Keratinocyte (primary cell): ENCODE measurements around the gene ZNF275. TPM values are rescaled to one million over a fixed set of nuclear protein-coding genes. Genes with fewer than 3 reads are reported as not detected.

Source experiments
- DNase-seq: peaks from one replicate; pipeline ENCODE4 v3.0.0-alpha.2; 2011; ENCODE audit warnings: low read depth, missing footprints, low spot score
- FAIRE-seq: peaks from 2 replicates; lab custom pipeline; 2011; peaks lifted over from hg19 to GRCh38; lab: Jason Lieb, UNC
- H2AFZ ChIP-seq: 2 replicates; pipeline ENCODE4 v1.6.0; 2012; ENCODE audit warnings: low read length, control low read depth, inconsistent platforms; ENCODE audit not compliant: control insufficient read depth
- H3K27ac ChIP-seq: 2 replicates; pipeline ENCODE4 v1.5.1; 2011; ENCODE audit warnings: low read length; ENCODE audit not compliant: control insufficient read depth, insufficient read depth
- H3K27me3 ChIP-seq: 3 replicates; pipeline ENCODE4 v1.6.0; 2011; ENCODE audit warnings: low read length; ENCODE audit not compliant: control insufficient read depth, insufficient read depth; ENCODE audit errors: extremely low read depth
- H3K36me3 ChIP-seq, 2 experiments: 2 replicates in 1 of 2; 3 replicates in 1 of 2; pipeline ENCODE4 v1.5.1; 2011; ENCODE audit warnings: low read length in 2 of 2, mild to moderate bottlenecking in 1 of 2; ENCODE audit not compliant: control insufficient read depth in 2 of 2, insufficient read depth in 2 of 2; ENCODE audit errors: extremely low read depth in 1 of 2
- H3K4me1 ChIP-seq: 3 replicates; pipeline ENCODE4 v1.5.1; 2011; ENCODE audit warnings: low read length; ENCODE audit not compliant: control insufficient read depth, insufficient read depth; ENCODE audit errors: extremely low read depth
- H3K4me2 ChIP-seq: 3 replicates; pipeline ENCODE4 v1.6.0; 2011; ENCODE audit warnings: low read depth, low read length; ENCODE audit not compliant: control insufficient read depth, insufficient read depth; ENCODE audit errors: extremely low read depth
- H3K4me3 ChIP-seq, 3 experiments: fragments of 200-600 bp in 1 of 3; sonication (generic) in 1 of 3; 2 replicates in 2 of 3; 3 replicates in 1 of 3; pipeline ENCODE4 v1.5.1; 2011 to 2016; ENCODE audit warnings: low read length in 3 of 3, mild to moderate bottlenecking in 3 of 3, control low read depth in 2 of 3, inconsistent platforms in 1 of 3, low read depth in 1 of 3, mixed read lengths in 1 of 3, mixed run types in 1 of 3, moderate library complexity in 1 of 3; ENCODE audit not compliant: control insufficient read depth in 2 of 3, insufficient read depth in 2 of 3; ENCODE audit errors: extremely low read depth in 1 of 3
- H3K79me2 ChIP-seq: 2 replicates; pipeline ENCODE4 v1.6.0; 2012; ENCODE audit warnings: low read length; ENCODE audit not compliant: control insufficient read depth, insufficient read depth
- H3K9ac ChIP-seq: 3 replicates; pipeline ENCODE4 v1.6.0; 2011; ENCODE audit warnings: low read length; ENCODE audit not compliant: control insufficient read depth, insufficient read depth; ENCODE audit errors: extremely low read depth
- H3K9me1 ChIP-seq: 3 replicates; pipeline ENCODE4 v1.6.0; 2011; ENCODE audit warnings: low read length; ENCODE audit not compliant: control insufficient read depth, insufficient read depth; ENCODE audit errors: extremely low read depth
- H3K9me3 ChIP-seq: 2 replicates; pipeline ENCODE4 v1.5.1; 2012; ENCODE audit warnings: low read depth, low read length; ENCODE audit not compliant: control insufficient read depth
- H4K20me1 ChIP-seq: 3 replicates; pipeline ENCODE4 v1.6.0; 2011; ENCODE audit warnings: low read length; ENCODE audit not compliant: control insufficient read depth, insufficient read depth; ENCODE audit errors: extremely low read depth
- EZH2 ChIP-seq: IDR thresholded peaks from one replicate; pipeline ENCODE4 v1.6.1; 2012; ENCODE audit warnings: inconsistent platforms, mild to moderate bottlenecking, low read length, moderate library complexity
- dilution Hi-C: fragments of 300-500 bp; cut with MboI; formaldehyde crosslinking; loops from one replicate; pipeline ENCODE4 v1.7.0; 2020; ENCODE audit warnings: low sequenced_read_pairs; ENCODE audit not compliant: extremely low pct_ligation_motif_present
- polyA plus RNA-seq, 5 experiments: library from polyadenylated mRNA; depleted of rRNA in 3 of 5; stranded (reverse) in 3 of 5; stranded (forward) in 1 of 5; unstranded in 1 of 5; fragments of >200 nt; gene quantifications; 1 replicate in 1 of 5; 2 replicates in 3 of 5; 3 replicates in 1 of 5; pipeline versions ENCODE4 v1.2.1 to v1.2.3, GENCODE V29; 2011 to 2012; ENCODE audit warnings: missing spikeins in 2 of 5, low read depth in 1 of 5, low replicate concordance in 1 of 5
- TF ChIP-seq, protein P1 (sequence below), 3 experiments: IDR thresholded peaks in 1 of 3; conservative IDR thresholded peaks in 1 of 3; optimal IDR thresholded peaks in 1 of 3; 2 replicates in 2 of 3; 3 replicates in 1 of 3; pipeline versions ENCODE3 to v1.5.1; 2011; ENCODE audit warnings: low read length in 3 of 3, mild to moderate bottlenecking in 3 of 3, moderate library complexity in 2 of 3, control low read depth in 1 of 3, inconsistent platforms in 1 of 3; ENCODE audit not compliant: insufficient read depth in 2 of 3; ENCODE audit errors: extremely low read depth in 1 of 3

Gene ZNF275
- polyA plus RNA-seq, 1 donor (not counting 4 experiments of a cell fraction or from before 2014, with no cell fraction given) = 5.3 TPM

- Histone ChIP-seq H3K9ac (no peak overlapping the region), H3K9me1 (no peaks in the 10 kb centered on the region), H4K20me1 (no peaks in the 10 kb centered on the region), H3K4me2 (no peak overlapping the region), H3K9me3 (no peaks in the 10 kb centered on the region), H3K4me3 (no peak overlapping the region), H3K27ac (no peak overlapping the region), H3K79me2 (no peaks in the 10 kb centered on the region), H2AFZ (no peak overlapping the region), H3K36me3 (no peaks in the 10 kb centered on the region), H3K27me3 (no peaks in the 10 kb centered on the region), H3K4me1 (no peaks in the 10 kb centered on the region)
- TF ChIP-seq, protein P1, sequence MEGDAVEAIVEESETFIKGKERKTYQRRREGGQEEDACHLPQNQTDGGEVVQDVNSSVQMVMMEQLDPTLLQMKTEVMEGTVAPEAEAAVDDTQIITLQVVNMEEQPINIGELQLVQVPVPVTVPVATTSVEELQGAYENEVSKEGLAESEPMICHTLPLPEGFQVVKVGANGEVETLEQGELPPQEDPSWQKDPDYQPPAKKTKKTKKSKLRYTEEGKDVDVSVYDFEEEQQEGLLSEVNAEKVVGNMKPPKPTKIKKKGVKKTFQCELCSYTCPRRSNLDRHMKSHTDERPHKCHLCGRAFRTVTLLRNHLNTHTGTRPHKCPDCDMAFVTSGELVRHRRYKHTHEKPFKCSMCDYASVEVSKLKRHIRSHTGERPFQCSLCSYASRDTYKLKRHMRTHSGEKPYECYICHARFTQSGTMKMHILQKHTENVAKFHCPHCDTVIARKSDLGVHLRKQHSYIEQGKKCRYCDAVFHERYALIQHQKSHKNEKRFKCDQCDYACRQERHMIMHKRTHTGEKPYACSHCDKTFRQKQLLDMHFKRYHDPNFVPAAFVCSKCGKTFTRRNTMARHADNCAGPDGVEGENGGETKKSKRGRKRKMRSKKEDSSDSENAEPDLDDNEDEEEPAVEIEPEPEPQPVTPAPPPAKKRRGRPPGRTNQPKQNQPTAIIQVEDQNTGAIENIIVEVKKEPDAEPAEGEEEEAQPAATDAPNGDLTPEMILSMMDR (optimal IDR thresholded peaks at IDR 0.05 in 1 of 3, IDR thresholded peaks at IDR 0.05 in 1 of 3, conservative IDR thresholded peaks at IDR 0.05 in 1 of 3; ENCODE audit: extremely low read depth in 1 of 3, insufficient read depth in 2 of 3, low read length in 3 of 3) = no peak
- TF ChIP-seq EZH2 = no peak
- DNase-seq (no peak), FAIRE-seq (no peak)
- dilution Hi-C loops = no loop called here
Measured at GRCh38 chrX:153365670-153366069, 31.7 kb downstream of the ZNF275 start.

DNA sequence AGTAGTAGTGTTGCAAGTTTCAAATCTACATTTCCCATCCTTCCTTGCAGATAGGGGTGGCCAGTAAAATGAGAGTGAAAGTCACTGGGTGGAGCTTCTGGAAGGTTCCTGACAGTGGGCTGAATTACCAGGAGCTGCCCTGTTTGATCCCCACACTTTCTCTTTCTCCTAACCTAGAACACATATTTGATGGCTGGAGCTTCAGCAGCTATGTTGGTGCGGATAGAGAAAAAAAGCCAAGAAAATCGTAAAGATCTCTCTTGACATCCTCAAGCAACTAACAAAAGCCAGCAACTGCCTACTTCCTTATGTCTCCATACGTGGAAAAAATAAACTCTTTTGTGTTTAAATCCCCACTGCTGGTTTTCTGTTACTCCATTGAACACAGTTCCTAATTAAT lies 32.2 kb downstream of the ZNF275 start:
- H3K4me3 ChIP-seq = no peak overlapping the region
- H3K4me2 ChIP-seq = no peak overlapping the region
- H3K36me3 ChIP-seq = no peaks in the 10 kb centered on the region
- dilution Hi-C loops = no loop called here
- FAIRE-seq = no peak
- H3K27ac ChIP-seq = no peak overlapping the region
- no peak overlapping the region for H2AFZ ChIP-seq
- H3K4me1 ChIP-seq = no peaks in the 10 kb centered on the region
- no peak for DNase-seq
- no peak overlapping the region for H3K9ac ChIP-seq
- TF ChIP-seq, protein P1 (optimal IDR thresholded peaks at IDR 0.05 in 1 of 3, IDR thresholded peaks at IDR 0.05 in 1 of 3, conservative IDR thresholded peaks at IDR 0.05 in 1 of 3; ENCODE audit: extremely low read depth in 1 of 3, insufficient read depth in 2 of 3, low read length in 3 of 3) = no peak
- no peak for TF ChIP-seq EZH2
- H4K20me1 ChIP-seq = no peaks in the 10 kb centered on the region
- H3K9me1 ChIP-seq = no peaks in the 10 kb centered on the region
- H3K9me3 ChIP-seq = no peaks in the 10 kb centered on the region
- H3K27me3 ChIP-seq = no peaks in the 10 kb centered on the region
- no peaks in the 10 kb centered on the region for H3K79me2 ChIP-seq
